Naive thymus-derived CD4-positive, alpha-beta T cell (primary cell): ENCODE results near the gene SLC6A12. TPM values are rescaled to one million over a fixed set of nuclear protein-coding genes. Genes with fewer than 3 reads are reported as not detected.

Source experiments
- ATAC-seq: fragments of 150-1000 bp; cut with Tn5 transposase; 2 replicates; pipeline ENCODE4 v1.10.0; 2021; ENCODE audit warnings: mild to moderate bottlenecking, moderate library complexity
- CTCF ChIA-PET: fragments of 350-600 bp; sonication (Branson Sonifier 250); formaldehyde crosslinking; loops from one replicate; lab custom pipeline; 2021; ENCODE audit warnings: antibody characterized with exemption; lab: Charles Lee
- POLR2A ChIA-PET: fragments of 350-600 bp; sonication (Branson Sonifier 250); formaldehyde crosslinking; loops from one replicate; lab custom pipeline; 2021; ENCODE audit warnings: antibody characterized with exemption, inconsistent platforms; lab: Charles Lee
- DNase-seq, 9 donors: peaks; one replicate each; pipeline versions ENCODE4 v3.0.0 to v3.0.0-alpha.2; 2020 to 2022; ENCODE audit warnings: mixed read lengths in 1 of 9
- H3K27ac ChIP-seq: one replicate; pipeline ENCODE4 v1.7.0; 2013; ENCODE audit warnings: mild to moderate bottlenecking, low read depth, low read length, moderate library complexity
- H3K27me3 ChIP-seq, 2 donors: one replicate each; pipeline ENCODE4 v1.7.0; 2013; ENCODE audit warnings: low read length in 2 of 2, mild to moderate bottlenecking in 2 of 2, moderate library complexity in 2 of 2; ENCODE audit not compliant: control insufficient read depth in 2 of 2, insufficient read depth in 2 of 2
- H3K36me3 ChIP-seq, 3 experiments: 1 replicate in 2 of 3; 2 replicates in 1 of 3; pipeline ENCODE4 v1.7.0; 2013; ENCODE audit warnings: low read length in 3 of 3, mild to moderate bottlenecking in 3 of 3, moderate library complexity in 1 of 3; ENCODE audit not compliant: insufficient read depth in 3 of 3, control insufficient read depth in 2 of 3
- H3K4me1 ChIP-seq, 2 donors: one replicate each; pipeline ENCODE4 v1.7.0; 2013; ENCODE audit warnings: low read length in 2 of 2, mild to moderate bottlenecking in 2 of 2, moderate library complexity in 1 of 2; ENCODE audit not compliant: control insufficient read depth in 2 of 2, insufficient read depth in 2 of 2
- H3K4me3 ChIP-seq: 2 replicates; pipeline ENCODE4 v1.7.0; 2013; ENCODE audit warnings: mild to moderate bottlenecking, low read length
- H3K9me3 ChIP-seq, 3 experiments: 1 replicate in 2 of 3; 2 replicates in 1 of 3; pipeline ENCODE4 v1.7.0; 2013; ENCODE audit warnings: low read length in 3 of 3; ENCODE audit not compliant: control insufficient read depth in 2 of 3
- H3K27ac Mint-ChIP-seq, 9 donors: one replicate each; pipeline ENCODE4 v1.8.0; 2020 to 2022; ENCODE audit warnings: mixed read lengths in 9 of 9, mild to moderate bottlenecking in 8 of 9, moderate library complexity in 5 of 9, inconsistent platforms in 2 of 9
- H3K27me3 Mint-ChIP-seq, 5 donors: one replicate each; pipeline ENCODE4 v1.8.0; 2021 to 2022; ENCODE audit warnings: mixed read lengths in 5 of 5, mild to moderate bottlenecking in 1 of 5
- H3K36me3 Mint-ChIP-seq, 5 donors: one replicate each; pipeline ENCODE4 v1.8.0; 2020 to 2022; ENCODE audit warnings: mixed read lengths in 5 of 5, mild to moderate bottlenecking in 3 of 5, inconsistent platforms in 1 of 5
- H3K4me1 Mint-ChIP-seq, 7 donors: one replicate each; pipeline ENCODE4 v1.8.0; 2020 to 2022; ENCODE audit warnings: mixed read lengths in 7 of 7, mild to moderate bottlenecking in 3 of 7, inconsistent platforms in 1 of 7
- H3K4me3 Mint-ChIP-seq, 10 donors: one replicate each; pipeline ENCODE4 v1.8.0; 2020 to 2022; ENCODE audit warnings: mild to moderate bottlenecking in 10 of 10, mixed read lengths in 10 of 10, moderate library complexity in 6 of 10, inconsistent platforms in 2 of 10
- H3K9me3 Mint-ChIP-seq, 11 donors: one replicate each; pipeline ENCODE4 v1.8.0; 2020 to 2022; ENCODE audit warnings: mixed read lengths in 11 of 11, mild to moderate bottlenecking in 4 of 11, inconsistent platforms in 1 of 11, moderate library complexity in 1 of 11
- intact Hi-C, 2 donors: fragments of 100-400 bp; cut with micrococcal nuclease; formaldehyde crosslinking; loops; one replicate each; pipeline ENCODE4 v1.15.1; 2023
- polyA plus RNA-seq, 2 donors: library from polyadenylated mRNA; unstranded; fragments of 300-500 nt; fragmentation: Illumina TruSeq; gene quantifications; one replicate each; pipeline ENCODE4 v1.2.3, GENCODE V29; 2021
- total RNA-seq, 6 experiments: library from RNA in 5 of 6; stranded (reverse) in 5 of 6; gene quantifications; 1 replicate in 5 of 6; 2 replicates in 1 of 6; pipeline ENCODE4 v1.2.3 and lab custom pipeline; 2021 to 2026

SLC6A12 gene
- 1 to 10 TPM in 1 of 5 experiments, under 1 TPM in 1, not detected in 3; 0.30 to 4.2 TPM for total RNA-seq
- polyA plus RNA-seq: not detected
- not detected for total RNA-seq (lab: John Stamatoyannopoulos, UW)

- DNase-seq (no peak), ATAC-seq (no peak)
- peaks cover 0 to 5% (median 0%) of the 10 kb centered on the region in 5 donors for H3K36me3 Mint-ChIP-seq
- no peaks in the 10 kb centered on the region for H3K9me3 ChIP-seq
- no peak within 1 kb of the TSS for H3K27ac Mint-ChIP-seq
- H3K4me3 ChIP-seq: no peak within 1 kb of the TSS
- H3K9me3 Mint-ChIP-seq: peaks cover 0 to 5% (median 0%) of the 10 kb centered on the region in 11 donors
- H3K4me1 ChIP-seq: no peaks in the 10 kb centered on the region
- POLR2A ChIA-PET: no interaction called here
- H3K27me3 ChIP-seq: no peaks in the 10 kb centered on the region
- H3K4me3 Mint-ChIP-seq: peak within 1 kb of the TSS in 1 of 10 donors; percentile 23
- no peak within 1 kb of the TSS for H3K27ac ChIP-seq
- peaks cover 13 to 46% (median 36%) of the 10 kb centered on the region in 5 donors for H3K27me3 Mint-ChIP-seq
- peaks cover 0 to 12% (median 0%) of the 10 kb centered on the region in 7 donors for H3K4me1 Mint-ChIP-seq
- intact Hi-C loops: no loop called here
- CTCF ChIA-PET: no interaction called here
- H3K36me3 ChIP-seq: no peaks in the 10 kb centered on the region
These were observed at the start of gene SLC6A12 for GRCh38 chr12:214003-214741. TSS of gene SLC6A12 (minus strand) at chr12:214157. CDS start at chr12:209986, 4,171 bp downstream.

- Histone ChIP-seq H3K27ac (no peak overlapping the region), H3K4me1 (peaks cover 0 to 9% of the 10 kb centered on the region in 2 donors), H3K4me3 (no peak overlapping the region), H3K36me3 (no peaks in the 10 kb centered on the region), H3K27me3 (peaks cover 0 to under 1% of the 10 kb centered on the region in 2 donors), H3K9me3 (no peaks in the 10 kb centered on the region)
- DNase-seq (no peak), ATAC-seq (no peak)
- peak overlapping the region in 4 of 9 donors; percentile 27 to 87 (median 54) for H3K27ac Mint-ChIP-seq
- no peaks in the 10 kb centered on the region for H3K9me3 Mint-ChIP-seq
- ChIA-PET CTCF (no interaction called here), POLR2A (no interaction called here)
- H3K4me3 Mint-ChIP-seq: peak overlapping the region in 3 of 10 donors; percentile 19 to 51 (median 42)
- H3K36me3 Mint-ChIP-seq: no peaks in the 10 kb centered on the region
- H3K4me1 Mint-ChIP-seq: peaks cover 0 to 37% (median 16%) of the 10 kb centered on the region in 7 donors
- intact Hi-C loops: no loop called here
- peaks cover under 1 to 15% (median 6%) of the 10 kb centered on the region in 5 donors for H3K27me3 Mint-ChIP-seq
These were observed 49.6 kb upstream of the SLC6A12 start for GRCh38 chr12:263574-263973.

GRCh38 chr12:262817-263216, 48.9 kb upstream of the SLC6A12 start, which contains the start of gene SLC6A13:
TSS of gene SLC6A13 (minus strand) at chr12:262836. CDS start at chr12:260052, 2,784 bp downstream.
- no peak for DNase-seq
- Histone ChIP-seq H3K4me1 (peaks cover 0 to 9% of the 10 kb centered on the region in 2 donors), H3K27ac (no peak within 1 kb of the TSS), H3K4me3 (no peak within 1 kb of the TSS), H3K36me3 (no peaks in the 10 kb centered on the region), H3K27me3 (peaks cover 2 to 4% of the 10 kb centered on the region in 2 donors), H3K9me3 (no peaks in the 10 kb centered on the region)
- no peak for ATAC-seq
- Mint-ChIP-seq H3K9me3 (no peaks in the 10 kb centered on the region), H3K27ac (peak within 1 kb of the TSS in 4 of 9 donors; percentile 27 to 87 (median 54)), H3K4me1 (peaks cover 0 to 37% (median 16%) of the 10 kb centered on the region in 7 donors), H3K4me3 (peak within 1 kb of the TSS in 2 of 10 donors; percentile 19 to 42), H3K36me3 (no peaks in the 10 kb centered on the region), H3K27me3 (peaks cover 8 to 16% (median 13%) of the 10 kb centered on the region in 5 donors)
- POLR2A ChIA-PET: no interaction called here
- CTCF ChIA-PET: no interaction called here
- intact Hi-C loops: no loop called here

GRCh38 chr12:262113-262512, 48.2 kb upstream of the SLC6A12 start:
- CTCF ChIA-PET: no interaction called here
- H3K27ac Mint-ChIP-seq: no peak overlapping the region

GRCh38 chr12:257521-258321, 43.8 kb upstream of the SLC6A12 start:
- Mint-ChIP-seq H3K27me3 (peaks cover 4 to 62% (median 35%) of the 10 kb centered on the region in 5 donors), H3K27ac (no peak overlapping the region), H3K9me3 (peaks cover 0 to 5% (median 0%) of the 10 kb centered on the region in 11 donors), H3K36me3 (peaks cover 0 to 6% (median 0%) of the 10 kb centered on the region in 5 donors), H3K4me3 (no peak overlapping the region), H3K4me1 (peaks cover 0 to 6% (median 4%) of the 10 kb centered on the region in 7 donors)
- POLR2A ChIA-PET: no interaction called here
- H3K9me3 ChIP-seq: no peaks in the 10 kb centered on the region
- H3K4me1 ChIP-seq: no peaks in the 10 kb centered on the region
- peaks cover 2 to 4% of the 10 kb centered on the region in 2 donors for H3K27me3 ChIP-seq
- intact Hi-C loops: no loop called here
- no peaks in the 10 kb centered on the region for H3K36me3 ChIP-seq
- H3K27ac ChIP-seq: no peak overlapping the region
- CTCF ChIA-PET: no interaction called here
- DNase-seq: no peak
- no peak for ATAC-seq
- H3K4me3 ChIP-seq: no peak overlapping the region

More at GRCh38 chr12:262113-262512, 48.2 kb upstream of the SLC6A12 start:
- Mint-ChIP-seq H3K27me3 (peaks cover 10 to 21% (median 15%) of the 10 kb centered on the region in 5 donors), H3K36me3 (no peaks in the 10 kb centered on the region), H3K9me3 (no peaks in the 10 kb centered on the region), H3K4me1 (peaks cover 0 to 37% (median 16%) of the 10 kb centered on the region in 7 donors), H3K4me3 (no peak overlapping the region)
- DNase-seq (no peak), ATAC-seq (no peak)
- POLR2A ChIA-PET: no interaction called here
- Histone ChIP-seq H3K9me3 (no peaks in the 10 kb centered on the region), H3K27me3 (peaks cover 2 to 4% of the 10 kb centered on the region in 2 donors), H3K36me3 (no peaks in the 10 kb centered on the region), H3K27ac (no peak overlapping the region), H3K4me1 (peaks cover 0 to 9% of the 10 kb centered on the region in 2 donors), H3K4me3 (no peak overlapping the region)
- intact Hi-C loops: no loop called here

GRCh38 chr12:256958-257357, 43.0 kb upstream of the SLC6A12 start:
- ChIA-PET CTCF (no interaction called here), POLR2A (no interaction called here)
- Mint-ChIP-seq H3K36me3 (peaks cover 0 to 6% (median 0%) of the 10 kb centered on the region in 5 donors), H3K9me3 (peaks cover 0 to 5% (median 0%) of the 10 kb centered on the region in 11 donors), H3K4me1 (peaks cover 0 to 6% (median 0%) of the 10 kb centered on the region in 7 donors), H3K27ac (peak overlapping the region in 1 of 9 donors; percentile 46), H3K27me3 (peaks cover 4 to 68% (median 35%) of the 10 kb centered on the region in 5 donors), H3K4me3 (no peak overlapping the region)
- Histone ChIP-seq H3K4me3 (no peak overlapping the region), H3K4me1 (no peaks in the 10 kb centered on the region), H3K27me3 (peaks cover 2 to 4% of the 10 kb centered on the region in 2 donors), H3K9me3 (no peaks in the 10 kb centered on the region), H3K27ac (no peak overlapping the region), H3K36me3 (no peaks in the 10 kb centered on the region)
- intact Hi-C loops: no loop called here
- ATAC-seq (no peak), DNase-seq (no peak)
